ENCODE results near the gene MORN1. TPM values are rescaled to one million over a fixed set of nuclear protein-coding genes. Genes with fewer than 3 reads are reported as not detected.

The MORN1 gene
- total and polyA plus RNA-seq, 2 of the 8 experiments (the other 6 are each of a cell fraction or from before 2014, with no cell fraction given): 5.0 to 9.1 TPM

- no peak overlapping the region for H2BK12ac ChIP-seq (ENCODE audit: low read depth, low read length)
- peaks cover 6% of the 10 kb centered on the region; the same call in 1 of the 2 replicates for H3K23me2 ChIP-seq (ENCODE audit: low read depth, low read length)
- H4K5ac ChIP-seq (ENCODE audit: insufficient read length, low read depth, low read length): no peak overlapping the region
- FAIRE-seq (no peak), DNase-seq (ENCODE audit: low read depth in 1 of 2, low spot score in 2 of 2) (no peak)
- H3K36me3 ChIP-seq (ENCODE audit: control insufficient read depth in 2 of 4, insufficient read depth in 4 of 4, low read length in 3 of 4): peaks cover 3 to 22% (median 10%) of the 10 kb centered on the region in 4 experiments; a peak in 6 of 8 replicates
- no peaks in the 10 kb centered on the region for H3K9me3 ChIP-seq (ENCODE audit: insufficient read depth in 2 of 2, low read depth in 1 of 2, low read length in 1 of 2)
- H2AFZ ChIP-seq (ENCODE audit: low read length): no peak overlapping the region
- WGBS, 2 experiments (ENCODE audit: extremely low coverage in 1 of 2, insufficient coverage in 1 of 2, insufficient read length in 1 of 2, insufficient replicate concordance in 2 of 2, low coverage in 1 of 2, low lambda C conversion rate in 2 of 2, missing lambda C conversion rate in 1 of 2): 86% methylated on average over 8 of the region's 9 CpGs; no CpG with 5 or more reads in 1 of the 2 experiments
- H2AK5ac ChIP-seq (ENCODE audit: low read depth, low read length): no peak overlapping the region
- no peak overlapping the region for H4K91ac ChIP-seq (replicated peaks; ENCODE audit: insufficient read length, low read length)
- H4K20me1 ChIP-seq (replicated peaks in 1 of 2; ENCODE audit: control insufficient read depth in 1 of 2, insufficient read depth in 2 of 2, low read length in 2 of 2): peaks cover 4 to 12% of the 10 kb centered on the region in 2 experiments
- no peak overlapping the region for H2BK20ac ChIP-seq (ENCODE audit: low read length)
- ChIA-PET CTCF (ENCODE audit: partially characterized antibody) (interaction anchor here (1.5 to 2.7 kb wide), 2 partner anchors 11 to 13 kb away, joined by 4 to 18 read pairs; no protein-coding TSS in a partner anchor), POLR2A (ENCODE audit: partially characterized antibody) (interaction anchor here (4.1 kb wide), 1 partner anchor 9 kb away, joined by 29 read pairs; no protein-coding TSS in a partner anchor)
- peaks cover 0 to 9% (median 2%) of the 10 kb centered on the region in 4 experiments; a peak in 6 of 7 replicates for H3K4me1 ChIP-seq (replicated peaks in 1 of 4; ENCODE audit: control insufficient read depth in 3 of 4, insufficient read depth in 4 of 4, low read length in 3 of 4)
- peaks cover 12% of the 10 kb centered on the region for H3K79me1 ChIP-seq (ENCODE audit: low read depth, low read length)
- no peak overlapping the region for H3K4me3 ChIP-seq (ENCODE audit: extremely low read depth in 1 of 4, insufficient read depth in 2 of 4, low read depth in 3 of 4, low read length in 4 of 4)
- no peak overlapping the region for H3K27ac ChIP-seq (ENCODE audit: low read depth, low read length)
- no peak overlapping the region for H3K4ac ChIP-seq (replicated peaks; ENCODE audit: insufficient read length, low read depth, low read length)
- H2BK15ac ChIP-seq (ENCODE audit: low read length): no peak overlapping the region
- H2BK5ac ChIP-seq (ENCODE audit: low read depth, low read length): no peak overlapping the region
- no peak overlapping the region for H3K23ac ChIP-seq (ENCODE audit: insufficient read length)
- no peaks in the 10 kb centered on the region for H3K27me3 ChIP-seq (replicated peaks in 1 of 4; ENCODE audit: control insufficient read depth in 3 of 4, extremely low read depth in 1 of 4, insufficient read depth in 3 of 4, low read length in 3 of 4)
- peaks cover 4 to 36% of the 10 kb centered on the region in 2 experiments; a peak in 3 of 4 replicates for H3K79me2 ChIP-seq (ENCODE audit: control insufficient read depth in 1 of 2, insufficient read depth in 2 of 2, low read length in 2 of 2)
- no peak overlapping the region for H3K9ac ChIP-seq (replicated peaks in 1 of 4; ENCODE audit: extremely low read depth in 1 of 4, low read depth in 3 of 4, low read length in 3 of 4)
- H3K14ac ChIP-seq (ENCODE audit: insufficient read length): no peak overlapping the region
- no peak overlapping the region for H3K18ac ChIP-seq (ENCODE audit: extremely low read depth, low read length)
- H3K56ac ChIP-seq (replicated peaks; ENCODE audit: insufficient read length, low read depth, low read length): no peak overlapping the region
- no peak overlapping the region; a peak in 1 of 4 replicates for H3K4me2 ChIP-seq (ENCODE audit: insufficient read depth in 1 of 2, low read depth in 2 of 2, low read length in 2 of 2)
- H4K8ac ChIP-seq (ENCODE audit: extremely low read depth, insufficient read depth, low read length): no peak overlapping the region
- no peak for TF ChIP-seq SRF (IDR thresholded peaks at IDR 0.05; ENCODE audit: low read depth, low read length)
- no peak for TF ChIP-seq SP4 (IDR thresholded peaks at IDR 0.05; ENCODE audit: low read length)
- no peak for TF ChIP-seq RFX5 (IDR thresholded peaks at IDR 0.05; ENCODE audit: borderline replicate concordance, low read depth, low read length)
- no peak for TF ChIP-seq ATF2 (IDR thresholded peaks at IDR 0.05; ENCODE audit: low read length)
- no peak for TF ChIP-seq HDAC6 (IDR thresholded peaks at IDR 0.05; ENCODE audit: low read depth, low read length)
- TF ChIP-seq TAF7 (optimal IDR thresholded peaks at IDR 0.05; ENCODE audit: borderline replicate concordance, low read depth, low read length): no peak
- TF ChIP-seq ASH2L (IDR thresholded peaks at IDR 0.05; ENCODE audit: low read length): no peak
- no peak for TF ChIP-seq CEBPB (IDR thresholded peaks at IDR 0.05; ENCODE audit: low read depth, low read length)
- no peak for TF ChIP-seq TAF1 (IDR thresholded peaks at IDR 0.05; ENCODE audit: low read depth, low read length)
- no peak for TF ChIP-seq CREB1 (IDR thresholded peaks at IDR 0.05)
- no peak overlapping the region for H2BK120ac ChIP-seq (replicated peaks; ENCODE audit: low read depth, low read length)
These were observed 2.1 kb upstream of the MORN1 start for GRCh38 chr1:2393471-2393877.

Measured in H1 (cell line).